Skin of body (tissue), 2 donors: Measurements from ENCODE around the gene RIPPLY3. TPM values are rescaled to one million over a fixed set of nuclear protein-coding genes. Genes with fewer than 3 reads are reported as not detected.
"Not testable (repeated sequence)": the region's sequence is repeated elsewhere in the genome, so short reads cannot be mapped to it uniquely, and the experiment has no call there.

ENCODE experiments used
- DNase-seq: peaks from one replicate; lab custom pipeline; 2025; lab: John Stamatoyannopoulos, UW
- total RNA-seq: library from RNA; depleted of rRNA; stranded (reverse); fragments of >200 nt; gene quantifications from one replicate; pipeline ENCODE4 v1.2.3, GENCODE V29; 2014

Gene RIPPLY3
- total RNA-seq, 1 donor from 2014 or later = 0.20 TPM

GRCh38 chr21:37009740-37010341 is 3.3 kb downstream of the RIPPLY3 start:
- peak; percentile 16 for DNase-seq

DNA sequence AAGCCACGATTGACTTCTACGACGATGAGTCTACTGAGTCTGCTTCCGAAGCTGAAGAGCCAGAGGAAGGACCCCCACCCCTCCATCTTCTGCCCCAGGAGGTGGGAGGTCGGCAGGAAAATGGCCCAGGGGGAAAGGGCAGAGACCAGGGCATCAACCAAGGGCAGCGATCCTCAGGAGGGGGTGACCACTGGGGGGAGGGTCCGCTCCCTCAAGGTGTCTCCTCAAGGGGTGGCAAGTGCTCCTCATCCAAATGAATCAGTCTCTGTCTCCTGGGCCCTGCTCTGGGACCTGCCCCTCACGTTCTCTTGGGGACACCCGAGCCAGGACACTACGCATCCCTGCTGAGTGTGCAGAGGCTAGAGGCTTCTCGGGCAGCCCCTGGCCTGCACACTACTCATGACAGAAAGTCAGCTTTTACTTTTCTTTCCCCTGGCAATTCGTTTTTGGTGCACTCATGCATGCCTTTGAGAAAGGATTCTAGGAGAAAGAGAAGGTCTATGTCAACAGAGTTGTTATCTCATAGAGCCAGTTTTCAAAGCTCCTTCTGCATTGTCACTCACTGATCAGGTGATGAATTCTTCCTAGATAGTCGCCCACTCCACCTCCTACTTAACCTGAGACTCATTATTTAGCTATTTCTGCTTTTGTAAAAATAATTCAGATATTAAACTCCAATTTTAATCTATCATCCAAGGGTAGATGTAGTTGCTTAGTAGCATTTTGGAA is 11.6 kb downstream of the RIPPLY3 start:
- no peak for DNase-seq

- no peak for DNase-seq
Observed at GRCh38 chr21:37026499-37026898, 20.0 kb downstream of the RIPPLY3 start.

DNA sequence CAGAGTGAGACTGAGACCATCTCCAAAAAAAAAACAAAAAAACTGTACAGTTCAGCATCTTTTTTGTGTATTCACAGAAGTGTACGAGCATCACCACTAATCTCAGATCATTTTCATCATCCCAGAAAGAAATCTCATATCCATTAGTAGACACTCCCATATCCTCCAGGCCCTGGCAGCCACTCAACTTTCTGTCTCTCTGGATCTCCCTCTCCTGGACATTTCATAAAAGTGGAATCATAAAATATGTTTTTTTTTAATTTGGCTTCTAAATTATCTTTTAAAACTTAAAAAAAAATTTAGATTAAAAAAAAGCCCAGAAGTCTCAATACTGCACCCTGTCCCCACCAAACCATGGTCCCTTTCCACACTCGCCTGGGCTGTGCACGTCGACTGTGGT is 22.1 kb downstream of the RIPPLY3 start:
- no peak for DNase-seq

DNA sequence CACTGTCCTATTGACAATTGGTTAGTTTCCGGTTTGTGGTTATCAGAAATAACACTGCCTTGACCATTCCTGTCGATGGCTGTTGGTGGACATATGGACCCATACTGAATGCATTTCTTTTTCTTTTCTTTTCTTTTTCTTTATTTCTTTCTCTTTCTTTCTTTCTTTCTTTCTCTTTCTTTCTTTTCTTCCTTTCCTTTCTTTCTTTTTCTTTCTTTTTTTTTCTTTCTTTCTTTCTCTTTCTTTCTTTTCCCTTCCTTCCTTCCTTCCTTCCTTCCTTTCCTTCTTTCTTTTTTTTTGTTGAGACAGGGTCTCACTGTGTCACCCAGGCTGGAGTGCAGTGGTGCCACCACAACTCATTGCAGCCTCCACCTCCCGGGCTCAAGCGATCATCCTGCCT is 24.4 kb downstream of the RIPPLY3 start:
- no peak for DNase-seq

- no peak for DNase-seq
Observed at GRCh38 chr21:37032293-37032692, 25.8 kb downstream of the RIPPLY3 start.

GRCh38 chr21:37032877-37033471 is 26.5 kb downstream of the RIPPLY3 start:
- no peak for DNase-seq

DNA sequence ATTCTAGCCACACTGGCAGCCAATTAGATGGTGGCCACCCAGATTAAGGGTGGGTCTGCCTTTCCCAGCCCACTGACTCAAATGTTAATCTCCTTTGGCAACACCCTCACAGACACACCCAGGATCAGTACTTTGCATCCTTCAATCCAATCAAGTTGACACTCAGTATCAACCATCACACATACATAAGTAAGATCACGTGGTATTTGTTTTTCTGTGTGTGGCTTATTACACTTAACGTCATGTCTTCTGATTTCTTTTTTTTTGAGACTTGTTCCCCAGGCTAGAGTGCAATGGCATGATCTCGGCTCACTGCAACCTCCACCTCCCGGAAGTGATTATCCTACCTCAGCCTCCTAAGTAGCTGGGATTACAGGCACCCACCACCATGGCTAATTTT is 27.9 kb downstream of the RIPPLY3 start:
- not testable (repeated sequence) for DNase-seq

- no peak for DNase-seq
Observed at GRCh38 chr21:37036177-37036576, 29.7 kb downstream of the RIPPLY3 start.

DNA sequence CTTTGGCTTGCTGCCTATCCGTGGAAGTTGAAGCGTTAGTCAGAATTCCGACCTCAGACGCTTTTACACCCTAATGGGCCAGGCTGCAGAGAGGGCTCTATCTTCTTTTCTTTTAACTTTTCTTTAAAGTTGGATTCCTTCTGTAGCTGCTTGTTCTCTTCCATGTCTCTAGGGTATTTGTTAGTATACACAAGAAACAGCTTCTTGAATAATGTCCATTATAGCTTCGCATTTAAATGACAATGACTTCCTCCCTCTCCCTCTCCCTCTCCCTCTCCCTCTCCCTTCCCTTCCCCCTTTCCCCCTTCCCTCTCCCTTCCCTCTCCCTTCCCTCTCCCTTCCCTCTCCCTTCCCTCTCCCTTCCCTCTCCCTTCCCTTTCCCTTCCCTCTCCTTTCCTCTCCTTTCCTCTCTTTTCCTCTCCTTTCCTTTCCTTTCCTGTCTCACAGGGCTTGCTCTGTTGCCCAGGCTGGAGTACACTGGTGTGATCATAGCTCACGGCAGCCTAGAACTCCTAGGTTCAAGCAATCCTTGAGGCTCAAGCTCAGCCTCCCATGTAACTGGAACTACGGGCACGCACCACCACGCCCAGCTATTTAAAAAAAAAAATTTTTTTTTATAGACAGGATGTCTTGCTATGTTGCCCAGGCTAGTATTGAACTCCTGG is 33.0 kb downstream of the RIPPLY3 start:
- DNase-seq = no peak

DNA sequence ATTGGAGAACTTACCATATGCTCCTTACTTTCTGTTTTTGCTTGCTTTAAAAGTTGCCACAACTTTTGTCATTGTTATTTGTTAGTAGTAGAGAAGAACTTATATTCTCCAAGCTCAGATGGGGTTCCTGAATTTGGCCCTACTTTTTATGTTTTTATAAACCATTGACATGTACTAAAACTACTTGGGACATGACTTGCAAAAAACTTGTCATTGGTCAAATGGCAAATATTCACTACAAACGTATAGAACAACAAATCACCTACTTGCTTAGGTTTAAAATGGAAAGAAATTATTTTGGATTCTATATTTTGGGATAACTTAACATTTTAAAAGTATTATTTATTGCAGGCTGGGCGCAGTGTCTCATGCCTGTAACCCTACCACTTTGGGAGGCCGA is 33.7 kb downstream of the RIPPLY3 start:
- no peak for DNase-seq

GRCh38 chr21:37041706-37042271 is 35.3 kb downstream of the RIPPLY3 start:
- DNase-seq = no peak

GRCh38 chr21:37043818-37044217 is 37.3 kb downstream of the RIPPLY3 start:
- DNase-seq = no peak

DNA sequence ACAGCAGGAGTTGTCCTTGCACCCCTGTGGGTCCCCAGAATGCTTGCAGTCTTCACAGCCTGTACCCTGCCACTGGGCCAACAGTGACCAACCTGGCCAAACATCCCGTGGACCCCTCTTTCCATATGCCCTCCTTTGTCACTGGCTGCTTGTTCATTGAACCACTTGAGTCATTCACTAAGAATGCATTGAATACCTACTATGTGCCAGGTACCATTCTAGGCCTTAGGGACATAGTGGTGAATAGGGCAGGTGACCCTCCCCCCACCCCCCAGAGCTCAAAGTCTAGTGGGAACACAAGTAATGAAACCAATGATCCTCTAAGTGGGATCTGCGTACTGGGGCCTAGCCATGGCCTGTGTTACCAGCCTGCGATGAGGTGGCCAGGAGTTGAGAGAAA is 38.1 kb downstream of the RIPPLY3 start:
- DNase-seq = no peak

- DNase-seq = no peak
Observed at GRCh38 chr21:37045149-37045548, 38.6 kb downstream of the RIPPLY3 start.

GRCh38 chr21:37045556-37045955 is 39.1 kb downstream of the RIPPLY3 start:
- DNase-seq = no peak

GRCh38 chr21:37047079-37047478 is 40.6 kb downstream of the RIPPLY3 start:
- no peak for DNase-seq

DNA sequence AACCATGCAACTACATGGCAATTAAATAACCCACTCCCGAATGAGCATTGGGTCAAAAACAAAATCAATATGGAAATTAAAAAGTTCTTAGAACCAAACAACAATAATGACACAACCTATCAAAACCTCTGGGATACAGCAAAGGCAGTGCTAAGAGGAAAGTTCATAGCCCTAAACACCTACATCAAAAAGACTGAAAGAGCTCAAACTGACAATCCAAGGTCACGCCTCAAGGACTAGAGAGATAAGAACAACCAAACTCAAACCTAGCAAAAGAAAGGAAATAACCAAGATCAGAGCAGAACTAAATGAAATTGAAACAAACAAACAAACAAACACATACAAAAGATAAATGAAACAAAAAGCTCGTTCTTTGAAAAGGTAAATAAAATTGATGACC is 43.2 kb downstream of the RIPPLY3 start:
- not testable (repeated sequence) for DNase-seq

DNA sequence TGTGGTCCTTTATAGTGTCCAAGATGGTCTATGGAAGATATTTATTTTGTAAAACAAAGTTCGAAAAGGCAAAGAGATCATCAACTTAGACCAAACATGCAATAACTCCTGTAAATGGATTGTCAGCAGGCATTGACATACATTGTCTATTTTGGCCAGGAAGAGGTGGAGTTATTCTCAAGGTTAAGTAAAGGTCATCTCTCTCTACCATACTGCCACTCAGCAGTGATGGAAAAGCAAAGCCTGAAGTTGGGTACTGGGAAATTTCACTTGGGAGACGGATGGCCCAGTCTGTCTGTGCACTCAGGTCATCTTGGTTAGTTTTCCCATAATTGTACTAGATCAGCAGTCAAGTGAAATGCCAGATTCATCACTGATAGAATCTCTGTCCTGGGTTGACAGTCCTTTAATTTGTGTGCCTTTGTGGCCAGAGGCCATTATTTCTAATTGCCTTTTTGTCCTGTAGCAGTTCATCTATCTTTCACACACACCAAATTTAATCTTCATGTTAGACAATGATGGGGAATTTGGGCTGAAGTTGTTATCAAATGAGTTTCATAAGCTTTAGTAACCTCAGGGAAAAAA is 48.9 kb downstream of the RIPPLY3 start:
- DNase-seq = no peak

GRCh38 chr21:37057614-37058013 is 51.1 kb downstream of the RIPPLY3 start:
- no peak for DNase-seq

- DNase-seq = no peak
Observed at GRCh38 chr21:37058261-37058660, 51.8 kb downstream of the RIPPLY3 start.

DNA sequence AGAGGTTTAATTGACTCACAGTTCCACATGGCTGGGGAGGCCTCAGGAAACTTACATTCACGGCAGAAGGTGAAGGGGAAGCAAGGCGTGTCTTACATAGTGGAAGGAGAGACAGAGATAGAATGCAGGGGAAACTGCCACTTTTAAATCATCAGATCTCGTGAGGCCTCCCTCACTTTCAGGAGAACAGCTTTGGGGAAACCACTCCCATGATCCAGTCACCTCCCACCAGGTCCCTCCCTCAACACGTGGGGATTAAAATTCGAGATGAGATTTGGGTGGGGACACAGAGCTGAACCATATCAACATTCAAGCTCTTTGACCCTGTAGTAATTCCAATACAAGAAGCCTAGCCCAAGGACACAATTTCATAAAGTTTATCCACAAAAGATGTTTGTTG is 52.7 kb downstream of the RIPPLY3 start:
- DNase-seq = no peak
